H1 (cell line): ENCODE results near the gene OR8B4. TPM values are rescaled to one million over a fixed set of nuclear protein-coding genes. Genes with fewer than 3 reads are reported as not detected.

Source experiments
- YY1 ChIP-seq: IDR thresholded peaks from 2 replicates; pipeline ENCODE4 v1.6.1; 2011; ENCODE audit warnings: low read depth, mild to moderate bottlenecking, low read length
- polyA plus RNA-seq, 7 experiments: library from polyadenylated mRNA; depleted of rRNA in 3 of 7; stranded (reverse) in 5 of 7; unstranded in 2 of 7; fragments of >200 nt in 5 of 7; fragments of 200-250 nt in 2 of 7; gene quantifications; 1 replicate in 5 of 7; 2 replicates in 1 of 7; 4 replicates in 1 of 7; pipeline versions ENCODE4 v1.2.1 to v1.2.3, GENCODE V29; 2011 to 2013; ENCODE audit warnings: missing spikeins in 2 of 7, mixed read lengths in 2 of 7
- total RNA-seq: library from RNA; stranded (reverse); fragmentation: NEBNext Ultra II Directional; extraction: Animal tissue kit (Norgen Biotek cat#: 25700); gene quantifications from 2 replicates; pipeline ENCODE4 v1.2.1, GENCODE V29; 2021

The OR8B4 gene
- total and polyA plus RNA-seq, 2 of the 8 experiments (the other 6 are each of a cell fraction or from before 2014, with no cell fraction given) = not detected

DNA sequence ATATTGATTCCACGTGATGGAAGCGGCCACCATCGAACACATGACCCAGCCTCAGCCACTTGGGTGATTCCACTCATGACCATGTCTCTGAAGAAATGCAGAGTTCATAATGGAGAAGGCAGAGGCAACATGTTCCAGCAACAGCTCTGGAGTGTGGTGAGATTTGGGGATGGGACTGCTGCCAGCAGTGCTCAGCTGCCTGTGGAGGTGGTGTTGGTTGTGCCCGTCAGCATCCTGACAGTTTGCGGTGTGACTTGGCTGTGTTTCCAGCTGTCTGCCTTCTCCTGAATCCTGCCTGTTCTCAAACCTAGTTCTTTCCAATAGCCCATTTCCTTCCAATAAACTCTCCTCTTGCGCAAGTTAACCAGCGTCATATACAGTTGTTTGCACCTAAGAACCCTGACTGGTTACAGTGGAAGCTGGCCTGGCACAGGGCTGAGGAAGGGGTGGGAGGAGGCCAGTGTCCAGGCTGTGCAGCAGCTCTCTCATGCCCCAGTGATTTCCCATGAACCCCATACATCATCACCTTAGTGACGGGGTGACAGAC lies 42.8 kb upstream of the OR8B4 start (continued):
- TF ChIP-seq YY1 = no peak
- TF ChIP-seq, all 59 proteins: peak for 0
